NOMO-1 (cell line): ENCODE results near the gene ATP1B1.

Experiments used
- DNase-seq, 2 experiments: peaks; one replicate each; lab custom pipeline; 2025; ENCODE audit not compliant: unreplicated experiment in 2 of 2; lab: John Stamatoyannopoulos, UW

Gene ATP1B1

DNA sequence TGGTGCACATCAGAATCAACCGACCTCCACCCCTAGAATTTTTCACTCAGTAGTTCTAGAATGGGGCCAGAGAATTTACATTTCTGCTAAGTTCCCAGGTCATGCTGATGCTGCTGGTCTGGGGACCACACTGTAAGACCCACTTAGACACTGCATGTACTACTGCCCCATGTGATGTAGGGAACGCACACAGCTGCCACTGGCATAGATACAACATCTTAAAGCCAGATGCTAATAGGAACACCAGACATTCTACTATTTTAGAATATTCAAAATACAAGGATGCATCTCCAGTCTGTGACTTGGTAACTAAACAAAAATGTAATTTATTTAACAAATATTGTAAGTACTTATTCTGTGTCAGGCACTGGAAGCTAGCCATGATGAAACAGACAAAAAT, 14.1 kb upstream of the ATP1B1 start:
- DNase-seq, result no peak

- DNase-seq, result no peak
Measured at GRCh38 chr1:169094897-169095569, 11.5 kb upstream of the ATP1B1 start.

DNA sequence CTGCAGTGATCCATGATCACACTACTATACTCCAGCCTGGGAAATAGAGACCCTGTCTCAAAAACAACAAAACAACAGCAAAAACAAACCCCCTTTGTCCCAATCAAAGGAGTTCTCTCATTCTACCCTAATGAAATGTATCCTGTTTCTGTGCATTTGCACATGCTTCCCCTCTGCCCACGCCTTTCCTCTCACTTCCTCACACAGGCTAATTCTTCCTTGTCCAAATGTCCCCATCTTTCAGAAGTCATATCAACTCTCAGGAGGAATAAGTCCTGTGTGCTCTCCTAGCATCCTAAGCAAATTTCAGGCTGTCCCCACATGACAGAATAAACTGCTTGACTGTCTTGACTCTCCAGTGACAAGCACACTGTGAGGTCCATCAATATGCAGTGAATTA, 8.1 kb upstream of the ATP1B1 start:
- DNase-seq, result no peak

- no peak for DNase-seq
Measured at GRCh38 chr1:169099561-169099960, 6.9 kb upstream of the ATP1B1 start.

DNA sequence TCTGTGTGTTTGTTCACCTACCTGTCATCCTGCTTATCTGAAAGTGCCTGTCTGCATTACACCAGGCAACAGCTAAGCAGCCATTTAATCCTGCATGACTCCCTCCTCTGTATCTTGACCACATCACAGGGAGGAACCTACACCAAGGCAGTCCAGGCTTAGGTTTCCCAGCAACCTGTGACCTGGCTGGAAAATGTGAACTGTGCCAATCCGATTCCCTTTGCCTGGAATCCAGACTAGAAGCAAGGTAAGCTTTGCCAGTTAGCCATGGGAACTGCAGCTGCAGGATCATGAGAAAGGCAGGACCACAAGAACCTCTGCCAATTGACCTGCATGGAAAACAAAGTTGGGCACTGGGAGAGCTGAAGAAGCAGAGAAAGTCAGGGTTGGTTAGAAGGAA, 6.3 kb upstream of the ATP1B1 start:
- DNase-seq, result no peak

DNA sequence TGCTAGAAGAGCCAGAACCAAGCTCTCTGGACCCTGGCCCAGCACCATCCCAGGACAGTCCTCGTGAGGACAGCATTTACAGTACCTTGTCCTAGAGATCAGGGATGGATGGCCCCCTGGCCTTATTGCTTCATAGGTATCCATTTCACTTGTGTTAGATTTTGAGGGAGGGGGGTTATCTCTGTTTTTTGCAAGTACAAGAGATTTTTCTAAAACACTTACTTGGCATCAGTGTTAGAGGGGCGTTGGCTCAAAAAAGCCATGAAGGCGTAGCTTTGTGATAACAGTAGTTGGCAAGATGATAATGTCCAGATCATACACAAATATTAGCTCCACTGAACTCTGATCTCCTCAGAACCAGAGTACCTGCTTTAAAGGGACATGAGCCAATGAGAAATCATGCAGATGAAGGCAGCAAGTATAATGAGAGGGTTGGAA, 5.8 kb upstream of the ATP1B1 start:
- DNase-seq, result no peak

DNA sequence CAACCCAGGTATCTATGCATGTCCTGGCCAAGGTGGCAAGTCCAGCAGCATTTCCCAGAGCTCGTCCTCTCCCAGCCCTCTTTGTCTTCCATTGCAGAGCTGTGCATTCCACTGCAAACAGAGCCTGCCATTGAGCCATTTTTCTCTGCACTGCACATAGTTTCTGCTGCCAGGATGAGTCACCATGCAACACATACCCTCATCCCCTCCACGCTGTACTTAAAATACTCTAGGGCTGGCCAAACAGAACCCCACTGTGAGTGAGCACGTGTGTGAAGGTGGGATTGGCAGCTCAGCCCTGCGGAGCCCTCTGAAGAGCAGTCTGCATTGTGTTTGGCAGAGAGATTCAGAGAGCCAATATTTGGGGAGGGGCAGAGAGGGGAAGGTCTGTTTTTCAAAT, 3.9 kb upstream of the ATP1B1 start:
- DNase-seq, result no peak

GRCh38 chr1:169103002-169103401, 3.5 kb upstream of the ATP1B1 start:
- no peak for DNase-seq

GRCh38 chr1:169103480-169103893, 3.0 kb upstream of the ATP1B1 start:
- no peak for DNase-seq

DNA sequence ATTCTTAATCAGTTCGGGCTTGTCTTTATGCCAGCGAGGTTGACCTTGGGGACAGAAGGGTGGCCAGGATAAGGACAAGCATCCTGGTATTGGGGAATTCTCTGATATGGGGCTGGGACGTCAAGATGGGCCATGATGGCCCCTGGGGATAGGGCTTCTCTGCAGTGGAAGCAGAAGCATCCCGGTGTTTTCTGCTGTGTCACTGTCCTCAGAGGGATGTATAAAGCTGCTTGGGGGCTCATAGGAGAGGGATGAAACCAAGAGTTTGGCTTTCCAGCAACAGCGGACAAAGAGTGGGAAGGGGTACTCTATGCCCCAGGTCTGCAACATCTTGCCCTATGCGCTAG, 1.4 kb upstream of the ATP1B1 start:
- DNase-seq, result no peak

DNA sequence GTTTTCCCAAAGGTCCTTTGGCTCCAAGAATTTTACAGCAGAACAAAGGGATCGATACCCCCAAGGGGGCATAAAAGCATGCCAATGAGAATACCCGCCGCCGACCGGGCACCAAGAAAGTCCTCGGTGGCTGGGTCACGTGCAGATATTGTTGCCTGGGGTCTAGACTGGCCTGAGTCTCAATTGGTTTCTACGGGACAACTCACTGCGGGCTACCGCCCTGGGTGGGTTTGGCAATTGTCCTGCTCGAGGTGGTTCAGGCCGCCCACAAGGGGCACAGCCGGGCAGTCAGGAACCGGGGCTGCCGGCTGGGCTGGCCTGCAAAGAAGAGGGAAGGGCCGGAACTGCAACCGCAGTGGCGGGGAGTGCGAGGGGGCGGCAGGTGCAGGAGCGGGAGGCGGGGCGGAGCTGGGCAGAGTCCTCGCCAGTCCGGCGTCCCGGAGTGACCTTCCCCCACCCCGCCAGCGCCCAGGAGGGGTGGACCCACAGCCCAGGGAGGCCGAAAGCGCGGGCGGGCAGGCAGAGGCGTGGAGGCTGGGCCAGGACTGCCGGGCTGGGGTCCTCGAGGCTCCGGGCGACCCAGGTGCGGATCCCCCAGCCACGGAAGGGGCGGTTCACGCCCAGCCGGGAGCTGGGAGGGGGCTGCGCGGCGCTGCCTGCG, 926 bp upstream of the ATP1B1 start:
- peak in 1 of 2 experiments; percentile 37 for DNase-seq

DNA sequence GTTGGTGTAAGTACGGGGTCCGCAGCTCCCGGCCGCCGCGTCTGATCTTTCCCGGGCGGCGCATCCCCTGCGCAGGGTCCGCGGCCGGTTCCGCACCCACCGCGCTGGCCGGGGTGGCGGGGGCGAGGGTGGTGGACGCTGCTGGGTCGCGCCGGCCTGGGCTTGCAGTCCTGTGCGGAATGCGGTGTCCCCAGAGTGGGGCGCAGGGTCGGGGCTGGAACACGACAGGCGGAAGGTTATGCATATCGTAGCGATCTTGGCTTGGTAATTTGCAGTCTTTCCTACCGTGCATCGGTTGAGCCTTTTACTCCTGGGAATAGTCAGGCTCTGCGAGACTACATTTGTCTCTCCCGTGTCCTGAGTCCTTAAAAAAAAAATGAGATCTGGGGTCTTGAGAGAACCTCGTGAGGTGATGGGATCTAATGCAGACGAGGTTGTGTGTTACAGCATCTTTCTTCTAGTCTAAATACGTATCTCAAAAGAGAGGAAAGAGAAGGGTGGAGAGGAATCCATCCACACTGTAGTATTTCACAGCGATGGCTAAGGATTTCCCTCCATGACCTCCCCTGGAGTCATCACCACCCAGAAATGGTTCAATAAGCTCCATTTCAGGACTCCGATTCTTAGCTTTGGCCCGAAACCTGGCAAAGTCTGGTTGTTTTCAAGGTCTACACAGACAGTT, 572 bp downstream of the ATP1B1 start:
- no peak for DNase-seq

DNA sequence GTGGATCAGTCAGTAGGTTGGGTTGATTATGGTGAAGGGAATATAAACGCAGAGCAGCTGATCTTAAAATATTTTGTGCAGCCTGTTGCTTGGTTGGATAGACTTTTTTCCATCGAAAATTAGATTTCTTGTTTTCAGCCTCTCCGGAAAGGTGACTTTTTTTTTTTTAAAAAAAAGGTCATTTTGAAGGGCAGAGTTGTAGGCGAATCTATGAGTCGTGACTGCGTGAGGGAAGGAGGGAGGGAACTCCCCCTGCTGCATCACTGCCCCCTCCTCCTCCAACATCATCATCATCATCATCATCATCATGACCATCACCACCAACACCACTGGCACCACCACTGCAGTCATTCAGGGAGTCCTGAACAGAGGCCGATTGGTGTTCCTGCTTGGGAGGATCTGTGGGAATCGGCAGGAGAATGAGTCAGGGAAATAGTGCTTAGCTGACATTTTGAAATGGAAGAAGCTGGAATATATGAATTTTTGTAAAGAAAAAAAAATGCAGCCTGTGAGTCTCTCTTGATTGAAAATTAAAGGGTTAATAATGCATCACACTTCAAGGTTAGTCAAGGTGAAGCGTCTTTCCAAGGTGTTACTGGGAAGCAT, 1.2 kb downstream of the ATP1B1 start:
- no peak for DNase-seq

DNA sequence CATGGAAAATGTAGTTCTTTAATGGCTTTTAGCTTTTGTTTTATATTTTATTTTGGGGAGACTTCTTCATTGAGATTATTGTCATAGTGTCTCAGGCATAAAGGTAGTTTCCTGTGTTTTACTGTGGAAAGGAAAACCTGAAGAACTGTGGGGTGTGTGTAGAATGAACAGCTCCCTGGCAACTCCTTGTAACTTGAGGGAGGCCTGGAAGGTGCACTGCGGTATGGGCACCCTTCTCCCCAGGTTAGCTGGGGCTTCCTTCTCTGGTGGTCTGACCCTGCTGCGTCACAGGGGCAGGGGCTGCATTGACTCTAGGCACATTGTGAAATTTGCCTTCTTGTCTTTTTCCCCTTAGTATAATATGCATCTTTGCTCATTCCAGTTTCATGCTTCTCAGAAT, 1.7 kb downstream of the ATP1B1 start:
- no peak for DNase-seq

GRCh38 chr1:169108863-169109560, 2.5 kb downstream of the ATP1B1 start:
- no peak for DNase-seq

DNA sequence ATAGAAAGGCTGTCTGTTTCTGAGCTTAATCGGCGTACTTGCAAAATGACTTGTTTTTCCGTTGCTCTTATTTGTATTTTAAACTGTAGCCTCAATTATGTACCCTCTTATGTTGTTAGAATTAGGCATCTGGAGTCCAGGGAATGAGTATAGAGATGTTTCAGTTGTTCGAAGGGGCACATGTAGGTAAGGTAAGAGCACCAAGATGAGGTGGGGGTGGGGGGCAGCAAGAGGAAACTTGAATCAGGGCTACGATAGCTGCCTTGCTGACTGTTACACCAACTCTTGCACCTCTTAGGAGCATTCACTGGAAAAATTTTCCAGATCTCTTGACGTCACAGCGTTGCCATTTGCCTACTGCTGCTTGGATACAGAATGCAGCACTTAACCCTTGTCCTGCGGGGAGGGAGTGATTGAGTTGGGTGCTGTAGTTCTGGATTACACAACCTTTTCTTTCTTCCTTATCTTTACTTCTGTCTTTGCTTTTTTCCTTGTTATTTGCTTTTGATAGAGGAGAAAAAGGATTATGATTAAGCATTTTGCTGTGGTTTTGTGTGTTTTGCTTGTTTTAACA, 3.2 kb downstream of the ATP1B1 start:
- no peak for DNase-seq

DNA sequence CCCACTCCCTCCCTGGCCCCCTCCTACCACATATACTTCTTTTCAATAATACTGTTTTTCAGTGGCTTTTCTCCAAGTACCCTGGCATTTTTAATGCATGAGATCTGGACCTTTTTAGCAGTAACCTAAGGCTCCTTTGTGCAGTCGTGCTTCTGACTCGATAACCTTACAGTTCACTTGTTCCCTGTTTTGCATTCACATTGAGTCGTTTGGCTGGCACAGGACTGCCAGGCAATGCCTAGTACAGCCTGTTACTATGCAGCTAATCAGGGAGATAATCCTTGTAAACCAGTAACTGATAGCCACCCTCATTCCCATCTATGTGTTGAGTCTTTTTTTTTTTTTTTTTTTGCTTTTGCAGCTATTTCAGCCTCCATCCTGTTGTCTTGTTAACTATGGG, 3.7 kb downstream of the ATP1B1 start:
- DNase-seq, result no peak

DNA sequence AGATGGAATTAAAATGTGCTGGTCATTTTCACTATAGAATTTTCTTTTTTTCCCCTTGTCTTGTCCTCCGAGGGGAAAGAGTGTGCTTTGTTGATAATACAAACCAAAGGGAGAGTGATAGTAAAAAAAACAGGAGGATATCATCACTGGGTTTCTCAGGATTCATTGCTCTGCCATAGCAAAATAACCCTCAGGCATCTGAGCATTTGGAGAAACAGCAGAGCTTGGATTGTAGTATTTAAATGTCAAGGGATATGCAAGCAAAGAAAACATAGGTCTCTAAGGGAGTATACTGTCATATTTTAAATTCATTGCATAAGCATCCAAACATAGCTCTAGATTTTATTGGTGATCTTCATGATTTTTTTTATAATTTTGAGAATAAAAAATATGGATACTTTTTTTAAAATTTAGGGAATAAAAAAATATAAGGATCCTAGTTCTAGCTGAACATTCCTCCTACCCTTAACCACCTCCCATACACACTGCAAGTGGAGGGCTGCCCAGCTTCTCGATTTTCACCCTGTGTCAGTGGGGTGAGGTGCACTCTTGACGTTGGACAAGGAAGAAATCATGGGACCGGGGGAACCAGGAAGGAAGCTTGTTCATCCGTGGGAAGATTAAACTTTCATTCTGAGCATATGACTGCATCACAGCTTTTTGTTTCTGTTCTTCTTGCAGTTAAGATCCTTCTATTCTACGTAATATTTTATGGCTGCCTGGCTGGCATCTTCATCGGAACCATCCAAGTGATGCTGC, 4.4 kb downstream of the ATP1B1 start:
- DNase-seq, result no peak

- no peak for DNase-seq
Measured at GRCh38 chr1:169111472-169111871, 5.0 kb downstream of the ATP1B1 start.

DNA sequence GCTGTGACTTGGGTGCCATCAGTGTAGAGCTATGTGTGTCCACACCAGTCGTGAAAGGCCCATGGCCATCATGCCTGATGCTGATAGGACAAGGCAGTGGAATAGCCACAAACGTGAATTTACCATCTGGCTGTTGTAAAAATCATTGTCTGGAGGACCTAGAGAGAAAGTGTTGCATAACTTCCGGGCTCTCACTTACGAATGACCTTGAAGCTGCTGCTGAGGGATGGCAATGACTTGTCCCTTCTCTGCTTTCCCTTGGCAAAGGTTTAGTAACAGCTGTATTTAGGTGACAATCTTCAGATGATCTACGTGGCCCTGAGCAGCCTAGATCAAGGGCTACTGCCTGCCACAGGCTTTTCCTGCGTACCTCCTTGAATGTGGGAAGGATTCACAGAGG, 5.8 kb downstream of the ATP1B1 start:
- peak; percentile 44 to 45 for DNase-seq
